D721Med (cell line): ENCODE results near the gene CNTNAP5.

Experiments used
- DNase-seq: peaks from one replicate; pipeline ENCODE4 v3.0.0; 2011; ENCODE audit warnings: low spot score; ENCODE audit not compliant: insufficient read length
- FAIRE-seq: peaks from 2 replicates; lab custom pipeline; 2011; peaks lifted over from hg19 to GRCh38; lab: Jason Lieb, UNC
- TF ChIP-seq, protein P1 (sequence below): IDR thresholded peaks from 2 replicates; pipeline ENCODE4 v1.5.1; 2012; ENCODE audit warnings: mild to moderate bottlenecking, control low read depth; ENCODE audit not compliant: insufficient read depth; ENCODE audit errors: missing control alignments

The CNTNAP5 gene

DNA sequence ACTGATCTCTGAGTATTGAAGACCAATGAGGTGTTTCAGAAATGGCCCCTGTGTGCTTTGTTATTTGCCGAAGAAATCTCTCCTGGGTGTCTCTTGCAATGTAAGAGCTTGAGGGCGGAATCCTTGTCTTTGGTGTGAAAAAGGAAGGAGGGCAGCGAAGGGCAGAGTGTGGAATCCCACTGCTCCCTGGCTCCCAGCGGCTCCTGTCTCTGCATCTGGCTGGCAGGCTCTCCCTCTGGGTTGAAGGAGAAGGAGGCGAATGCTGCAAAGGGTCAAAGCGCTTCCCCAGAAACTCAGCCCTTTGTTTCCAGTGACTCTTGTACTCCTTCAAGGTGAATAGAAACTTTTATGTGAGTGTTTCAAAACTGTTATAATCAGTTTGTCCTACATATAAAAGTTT, 457.5 kb downstream of the CNTNAP5 start:
- DNase-seq: no peak
- TF ChIP-seq, protein P1, sequence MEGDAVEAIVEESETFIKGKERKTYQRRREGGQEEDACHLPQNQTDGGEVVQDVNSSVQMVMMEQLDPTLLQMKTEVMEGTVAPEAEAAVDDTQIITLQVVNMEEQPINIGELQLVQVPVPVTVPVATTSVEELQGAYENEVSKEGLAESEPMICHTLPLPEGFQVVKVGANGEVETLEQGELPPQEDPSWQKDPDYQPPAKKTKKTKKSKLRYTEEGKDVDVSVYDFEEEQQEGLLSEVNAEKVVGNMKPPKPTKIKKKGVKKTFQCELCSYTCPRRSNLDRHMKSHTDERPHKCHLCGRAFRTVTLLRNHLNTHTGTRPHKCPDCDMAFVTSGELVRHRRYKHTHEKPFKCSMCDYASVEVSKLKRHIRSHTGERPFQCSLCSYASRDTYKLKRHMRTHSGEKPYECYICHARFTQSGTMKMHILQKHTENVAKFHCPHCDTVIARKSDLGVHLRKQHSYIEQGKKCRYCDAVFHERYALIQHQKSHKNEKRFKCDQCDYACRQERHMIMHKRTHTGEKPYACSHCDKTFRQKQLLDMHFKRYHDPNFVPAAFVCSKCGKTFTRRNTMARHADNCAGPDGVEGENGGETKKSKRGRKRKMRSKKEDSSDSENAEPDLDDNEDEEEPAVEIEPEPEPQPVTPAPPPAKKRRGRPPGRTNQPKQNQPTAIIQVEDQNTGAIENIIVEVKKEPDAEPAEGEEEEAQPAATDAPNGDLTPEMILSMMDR: no peak
- no peak for FAIRE-seq

DNA sequence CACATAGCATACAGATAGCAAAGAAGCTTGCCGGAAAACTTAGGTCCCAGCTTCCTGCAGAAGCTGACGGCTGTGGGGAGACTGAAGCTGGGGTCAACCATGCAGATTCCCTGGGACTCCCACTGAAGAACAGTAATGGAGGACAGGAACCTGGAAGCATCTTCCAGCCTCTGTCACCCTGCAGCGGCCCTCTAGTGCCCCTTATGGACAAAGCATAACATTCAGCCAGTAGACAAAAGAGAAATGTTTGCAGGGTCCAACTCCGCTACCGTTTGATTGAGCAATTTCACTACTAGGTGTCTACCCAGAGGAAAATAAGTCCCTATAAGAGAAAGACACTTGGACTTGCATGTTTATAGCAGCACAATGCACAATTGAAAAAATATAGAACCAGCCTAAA, 460.6 kb downstream of the CNTNAP5 start:
- DNase-seq (no peak), FAIRE-seq (no peak)
- TF ChIP-seq, protein P1: no peak

DNA sequence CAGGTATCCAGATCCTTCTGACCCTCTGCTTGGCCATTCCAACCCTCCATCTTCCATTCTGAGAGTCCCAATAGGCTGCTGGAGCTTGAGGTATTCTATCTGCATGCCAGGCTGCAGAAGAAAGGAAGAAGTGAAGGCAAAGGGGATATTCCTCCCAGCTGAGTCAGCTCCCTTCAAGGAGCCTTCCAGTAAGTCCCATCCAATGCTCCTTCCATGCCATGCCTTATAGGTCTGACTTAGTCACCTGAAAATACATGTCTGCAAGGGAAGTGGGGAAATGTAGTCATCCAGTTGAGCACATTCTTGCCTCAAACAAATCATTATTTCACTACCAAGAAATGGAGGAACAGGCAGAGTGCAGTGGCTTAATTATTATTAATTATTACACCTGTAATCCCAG, 464.6 kb downstream of the CNTNAP5 start:
- TF ChIP-seq, protein P1: no peak
- DNase-seq (no peak), FAIRE-seq (no peak)

DNA sequence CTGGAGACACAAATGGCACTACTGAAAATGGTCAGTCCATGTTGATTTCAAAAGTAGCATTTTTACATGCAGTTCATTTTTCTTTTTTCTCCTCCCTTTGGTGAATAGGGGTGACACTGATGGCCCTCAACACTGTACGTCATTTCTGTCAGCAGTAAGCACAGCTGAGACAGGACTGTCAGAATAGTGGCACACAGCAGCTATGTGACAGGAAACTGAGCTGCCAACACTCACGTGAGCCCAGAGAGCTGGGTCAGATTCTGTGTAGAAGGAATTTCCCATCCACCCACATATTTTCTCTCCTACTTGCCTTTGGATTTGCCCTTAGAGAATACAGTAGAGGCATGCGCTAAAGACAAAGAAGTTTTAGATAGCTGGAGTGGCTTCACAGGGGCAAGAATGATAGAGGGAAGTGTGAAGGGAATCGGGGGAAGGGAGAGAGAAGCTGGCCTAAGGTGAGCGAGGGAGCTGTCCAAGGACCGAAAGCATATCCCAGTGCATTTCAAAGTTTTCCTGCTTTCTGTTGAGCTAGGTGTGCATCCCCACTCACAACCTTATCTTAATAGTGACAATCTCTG, 476.6 kb downstream of the CNTNAP5 start:
- TF ChIP-seq, protein P1: no peak
- DNase-seq: no peak
- no peak for FAIRE-seq

DNA sequence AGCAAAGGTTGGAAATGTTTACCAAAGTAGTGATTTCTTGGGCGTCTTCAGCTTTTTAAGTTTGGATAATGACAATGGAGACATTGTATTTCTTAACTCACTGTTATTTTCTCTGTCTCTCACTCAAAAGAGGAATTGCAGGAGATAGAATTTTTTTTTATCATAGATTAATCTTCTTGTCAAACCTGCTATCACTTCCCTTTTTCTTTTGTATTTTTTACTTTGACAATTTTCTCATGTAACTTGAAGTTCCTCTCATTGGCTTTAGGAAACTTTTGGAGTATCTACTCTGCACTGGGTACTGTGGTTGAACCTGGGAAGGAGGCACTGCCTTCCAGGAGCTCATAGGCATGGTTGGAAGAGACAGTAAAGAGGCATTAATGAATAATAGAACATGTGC, 489.1 kb downstream of the CNTNAP5 start:
- TF ChIP-seq, protein P1: no peak
- no peak for DNase-seq
- FAIRE-seq: no peak

DNA sequence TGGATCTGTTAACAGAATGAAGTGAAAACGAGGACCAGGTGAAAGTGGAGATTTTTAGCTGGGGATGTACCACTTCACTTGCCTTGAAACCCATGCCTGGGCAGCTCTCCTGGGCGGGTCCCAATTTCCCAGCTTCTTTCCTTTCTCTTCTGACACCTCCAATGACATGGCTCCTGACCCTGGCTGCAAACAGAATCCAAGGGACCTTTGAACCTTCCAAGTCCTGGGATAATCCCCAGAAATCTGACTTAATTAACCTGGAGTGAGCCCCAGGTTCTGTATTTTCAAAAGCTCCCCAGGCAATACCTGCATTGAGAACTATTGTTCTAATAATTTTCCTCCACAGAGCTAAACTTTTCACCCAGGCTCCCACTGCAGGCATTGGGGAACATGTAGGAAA, 495.9 kb downstream of the CNTNAP5 start:
- DNase-seq: no peak
- FAIRE-seq: no peak
- TF ChIP-seq, protein P1: no peak

DNA sequence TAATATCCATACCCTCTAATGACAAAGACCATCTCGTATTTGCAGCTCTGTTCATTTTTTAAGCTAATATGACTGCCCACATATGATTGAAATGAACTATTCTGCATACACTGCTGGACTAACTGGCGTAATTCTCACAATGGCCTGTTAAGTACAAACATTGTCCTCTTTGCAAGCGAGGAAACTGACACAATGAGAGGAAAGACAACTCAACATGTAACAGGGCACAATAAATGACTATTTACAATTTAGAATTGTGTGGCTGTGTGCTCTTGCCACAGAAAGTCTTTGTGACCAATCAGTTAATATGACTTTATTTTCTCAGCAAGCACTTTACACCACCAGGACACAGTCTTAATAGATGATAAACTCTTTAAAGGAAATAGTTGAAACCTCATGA, 498.0 kb downstream of the CNTNAP5 start:
- FAIRE-seq: no peak

More for the DNA sequence above, 498.0 kb downstream of the CNTNAP5 start:
- TF ChIP-seq, protein P1: no peak
- no peak for DNase-seq
